Measurements from ENCODE around the gene PRKD3. TPM values are rescaled to one million over a fixed set of nuclear protein-coding genes. Genes with fewer than 3 reads are reported as not detected.

PRKD3 gene
- total RNA-seq, 1 experiment from 2014 or later: 27.2 TPM

DNA sequence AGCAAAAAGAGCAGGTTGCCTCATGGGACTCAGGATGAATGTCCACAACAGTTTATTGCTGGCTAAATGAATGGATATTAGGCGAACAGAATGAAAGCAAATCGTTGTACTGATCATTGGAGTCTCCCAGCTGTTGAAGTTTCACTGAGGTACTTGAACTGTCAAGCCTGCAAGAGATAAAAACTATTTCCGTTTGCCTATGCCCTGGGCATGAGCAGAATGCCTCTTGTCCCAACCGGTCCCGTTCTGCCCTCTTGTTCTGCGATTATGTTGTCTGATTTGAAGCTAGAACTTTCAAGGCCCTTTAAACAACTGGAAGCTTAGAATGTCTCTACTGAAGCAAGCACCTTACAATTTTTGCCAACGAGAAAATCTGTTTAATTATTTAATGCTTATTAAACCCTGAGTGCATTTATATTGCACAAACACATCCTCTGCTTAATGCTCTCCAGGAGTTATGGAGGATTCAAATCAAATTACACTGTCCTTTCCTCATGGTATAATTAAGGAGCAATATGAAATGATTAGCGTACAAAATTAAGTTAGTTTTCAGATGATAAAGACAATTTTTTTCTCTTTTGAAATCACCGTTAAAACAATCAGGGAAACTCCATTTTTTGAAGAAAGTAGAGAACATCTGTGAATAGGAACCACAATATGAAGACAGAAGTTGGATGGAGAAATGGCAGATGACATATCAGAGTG lies 37.5 kb upstream of the PRKD3 start:
- Histone ChIP-seq H3K9me3 (ENCODE audit: low read length) (no peaks in the 10 kb centered on the region), H3K4me3 (ENCODE audit: low read length) (no peak overlapping the region), H3K79me2 (ENCODE audit: low read length) (no peaks in the 10 kb centered on the region), H4K20me1 (ENCODE audit: low read length) (no peaks in the 10 kb centered on the region), H3K4me1 (ENCODE audit: insufficient read depth, low read length) (peaks cover 16% of the 10 kb centered on the region), H3K4me2 (ENCODE audit: low read length) (no peak overlapping the region), H3K27ac (ENCODE audit: low read length) (no peak overlapping the region), H3K9me2 (replicated peaks; ENCODE audit: low read length) (no peaks in the 10 kb centered on the region), H3K27me3 (ENCODE audit: low read length) (no peaks in the 10 kb centered on the region), H3K36me3 (ENCODE audit: low read depth, low read length) (no peaks in the 10 kb centered on the region), H2AFZ (ENCODE audit: low read length) (no peak overlapping the region), H3K9ac (ENCODE audit: low read length) (no peak overlapping the region), H3F3A (ENCODE audit: low read length, unreplicated experiment) (no peaks in the 10 kb centered on the region)
- POLR2A ChIA-PET (ENCODE audit: unreplicated experiment): no interaction called here
- no peak for ATAC-seq
- CTCF ChIA-PET: no interaction called here
- BruUV-seq (replicated peaks): no TSS peak
- DNase-seq: no peak
- intact Hi-C loops (cut with micrococcal nuclease): no loop called here
- TF ChIP-seq EZH2 (IDR thresholded peaks at IDR 0.05; ENCODE audit: low read length, unreplicated experiment) (no peak), EZH2phosphoT487 (IDR thresholded peaks at IDR 0.05; ENCODE audit: borderline replicate concordance, low read length) (no peak)
- TF ChIP-seq, protein P1, sequence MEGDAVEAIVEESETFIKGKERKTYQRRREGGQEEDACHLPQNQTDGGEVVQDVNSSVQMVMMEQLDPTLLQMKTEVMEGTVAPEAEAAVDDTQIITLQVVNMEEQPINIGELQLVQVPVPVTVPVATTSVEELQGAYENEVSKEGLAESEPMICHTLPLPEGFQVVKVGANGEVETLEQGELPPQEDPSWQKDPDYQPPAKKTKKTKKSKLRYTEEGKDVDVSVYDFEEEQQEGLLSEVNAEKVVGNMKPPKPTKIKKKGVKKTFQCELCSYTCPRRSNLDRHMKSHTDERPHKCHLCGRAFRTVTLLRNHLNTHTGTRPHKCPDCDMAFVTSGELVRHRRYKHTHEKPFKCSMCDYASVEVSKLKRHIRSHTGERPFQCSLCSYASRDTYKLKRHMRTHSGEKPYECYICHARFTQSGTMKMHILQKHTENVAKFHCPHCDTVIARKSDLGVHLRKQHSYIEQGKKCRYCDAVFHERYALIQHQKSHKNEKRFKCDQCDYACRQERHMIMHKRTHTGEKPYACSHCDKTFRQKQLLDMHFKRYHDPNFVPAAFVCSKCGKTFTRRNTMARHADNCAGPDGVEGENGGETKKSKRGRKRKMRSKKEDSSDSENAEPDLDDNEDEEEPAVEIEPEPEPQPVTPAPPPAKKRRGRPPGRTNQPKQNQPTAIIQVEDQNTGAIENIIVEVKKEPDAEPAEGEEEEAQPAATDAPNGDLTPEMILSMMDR (conservative IDR thresholded peaks at IDR 0.05; ENCODE audit: low read depth, low read length): no peak

DNA sequence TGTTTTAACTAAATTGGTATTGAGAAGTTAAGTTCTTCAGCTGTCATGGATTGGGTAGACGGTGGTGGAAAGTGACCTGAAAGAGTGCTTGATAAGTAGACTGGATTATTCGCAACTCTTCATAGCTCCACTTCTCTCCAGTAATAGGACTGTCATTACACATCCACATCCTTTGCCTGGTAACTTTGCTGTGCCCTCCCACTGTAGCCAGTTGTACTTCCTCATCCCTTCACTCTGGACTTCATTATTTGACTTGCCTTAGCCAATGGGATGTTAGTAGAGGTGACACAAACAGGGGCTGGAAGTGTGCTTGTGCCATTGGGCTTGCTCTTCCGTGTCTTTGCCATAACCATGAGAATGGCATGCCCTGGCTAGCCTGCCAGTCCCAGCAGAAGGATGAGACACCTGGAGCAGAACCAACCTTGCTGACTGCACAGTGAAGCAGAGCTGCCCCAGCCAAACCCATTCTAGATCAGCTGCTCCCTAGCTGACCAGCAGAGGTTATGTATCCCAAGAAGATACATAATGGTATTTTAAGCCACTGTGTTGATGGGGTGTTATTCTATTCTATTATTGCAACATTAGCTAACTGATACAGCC lies 36.7 kb upstream of the PRKD3 start:
- Histone ChIP-seq H4K20me1 (ENCODE audit: low read length) (no peaks in the 10 kb centered on the region), H3K9me2 (replicated peaks; ENCODE audit: low read length) (no peaks in the 10 kb centered on the region), H2AFZ (ENCODE audit: low read length) (no peak overlapping the region), H3K4me1 (ENCODE audit: insufficient read depth, low read length) (peaks cover 12% of the 10 kb centered on the region), H3K27me3 (ENCODE audit: low read length) (no peaks in the 10 kb centered on the region), H3K79me2 (ENCODE audit: low read length) (no peaks in the 10 kb centered on the region), H3K9me3 (ENCODE audit: low read length) (no peaks in the 10 kb centered on the region), H3K36me3 (ENCODE audit: low read depth, low read length) (no peaks in the 10 kb centered on the region), H3K4me3 (ENCODE audit: low read length) (no peak overlapping the region), H3K4me2 (ENCODE audit: low read length) (no peak overlapping the region), H3K27ac (ENCODE audit: low read length) (no peak overlapping the region), H3F3A (ENCODE audit: low read length, unreplicated experiment) (no peaks in the 10 kb centered on the region), H3K9ac (ENCODE audit: low read length) (no peak overlapping the region)
- ATAC-seq (no peak), DNase-seq (no peak)
- TF ChIP-seq EZH2 (IDR thresholded peaks at IDR 0.05; ENCODE audit: low read length, unreplicated experiment) (no peak), EZH2phosphoT487 (IDR thresholded peaks at IDR 0.05; ENCODE audit: borderline replicate concordance, low read length) (no peak)
- TF ChIP-seq, protein P1 (conservative IDR thresholded peaks at IDR 0.05; ENCODE audit: low read depth, low read length): no peak
- BruUV-seq (replicated peaks): no TSS peak
- ChIA-PET POLR2A (ENCODE audit: unreplicated experiment) (no interaction called here), CTCF (no interaction called here)
- intact Hi-C loops (cut with micrococcal nuclease): no loop called here

DNA sequence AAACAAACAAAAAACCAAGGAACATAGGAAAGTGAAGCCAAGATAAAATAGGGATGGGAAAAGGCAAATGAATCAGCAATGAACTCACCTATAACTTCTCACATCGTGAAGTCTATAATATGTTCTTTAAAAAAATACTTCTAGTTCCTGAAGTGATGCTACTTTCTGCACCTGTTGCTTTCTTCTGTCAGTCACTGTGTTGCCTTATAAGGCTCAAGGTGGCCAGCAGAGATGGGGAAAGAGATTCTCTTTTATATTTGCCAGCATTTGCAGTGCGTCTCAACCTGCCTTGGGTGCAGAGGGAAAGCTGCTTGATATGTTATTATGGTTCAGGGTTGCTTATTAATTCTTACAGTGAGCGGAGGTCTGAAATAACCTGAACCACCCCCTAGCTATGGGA lies 33.8 kb upstream of the PRKD3 start:
- H3K9me2 ChIP-seq (replicated peaks; ENCODE audit: low read length): no peaks in the 10 kb centered on the region
- DNase-seq (no peak), ATAC-seq (no peak)
- no peak overlapping the region for H3K4me2 ChIP-seq (ENCODE audit: low read length)
- no peaks in the 10 kb centered on the region for H3F3A ChIP-seq (ENCODE audit: low read length, unreplicated experiment)
- TF ChIP-seq, protein P1 (conservative IDR thresholded peaks at IDR 0.05; ENCODE audit: low read depth, low read length): no peak
- TF ChIP-seq EZH2phosphoT487 (IDR thresholded peaks at IDR 0.05; ENCODE audit: borderline replicate concordance, low read length) (no peak), EZH2 (IDR thresholded peaks at IDR 0.05; ENCODE audit: low read length, unreplicated experiment) (no peak)
- H3K27ac ChIP-seq (ENCODE audit: low read length): no peak overlapping the region
- ChIA-PET CTCF (no interaction called here), POLR2A (ENCODE audit: unreplicated experiment) (no interaction called here)
- intact Hi-C loops (cut with micrococcal nuclease): no loop called here
- H3K9me3 ChIP-seq (ENCODE audit: low read length): no peaks in the 10 kb centered on the region
- no TSS peak for BruUV-seq (replicated peaks)
- no peak overlapping the region for H3K9ac ChIP-seq (ENCODE audit: low read length)
- H3K79me2 ChIP-seq (ENCODE audit: low read length): no peaks in the 10 kb centered on the region
- H3K4me1 ChIP-seq (ENCODE audit: insufficient read depth, low read length): no peaks in the 10 kb centered on the region
- no peaks in the 10 kb centered on the region for H3K36me3 ChIP-seq (ENCODE audit: low read depth, low read length)
- H3K27me3 ChIP-seq (ENCODE audit: low read length): no peaks in the 10 kb centered on the region
- H4K20me1 ChIP-seq (ENCODE audit: low read length): no peaks in the 10 kb centered on the region
- H3K4me3 ChIP-seq (ENCODE audit: low read length): no peak overlapping the region
- no peak overlapping the region for H2AFZ ChIP-seq (ENCODE audit: low read length)
